Pancreas (tissue), 10 donors: ENCODE measurements around the gene ZNF274. TPM values are rescaled to one million over a fixed set of nuclear protein-coding genes. Genes with fewer than 3 reads are reported as not detected.
A peak's percentile ranks its signal among the peaks of the same experiment; 100 is the strongest.

Experiments used
- ATAC-seq, 4 donors: fragments of 200-7000 bp; cut with Tn5 transposase; one replicate each; pipeline versions ENCODE4 v1.8.0 to v1.9.1; 2020; ENCODE audit warnings: mild to moderate bottlenecking in 4 of 4, moderate library complexity in 4 of 4
- DNase-seq, 6 donors: peaks; one replicate each; pipeline ENCODE4 v3.0.0-alpha.2; 2020
- FAIRE-seq: peaks from 2 replicates; lab custom pipeline; 2012; peaks lifted over from hg19 to GRCh38; lab: Jason Lieb, UNC
- H3K27ac ChIP-seq, 4 donors: fragments of 200-600 bp; sonication (generic); 1 replicate in 3 of 4; 2 replicates in 1 of 4; pipeline versions ENCODE4 v1.5.0 to v1.8.0; 2020
- H3K27me3 ChIP-seq, 4 donors: fragments of 200-600 bp; one replicate each; pipeline ENCODE4 v1.8.0; 2021
- H3K36me3 ChIP-seq, 3 donors: fragments of 200-600 bp; sonication (generic) in 1 of 3; one replicate each; pipeline versions ENCODE4 v1.5.0 to v1.8.0; 2020 to 2021
- H3K4me1 ChIP-seq, 3 donors: fragments of 200-600 bp; one replicate each; pipeline ENCODE4 v1.8.0; 2021
- H3K4me3 ChIP-seq, 4 donors: fragments of 200-600 bp; sonication (generic) in 2 of 4; one replicate each; pipeline versions ENCODE4 v1.5.0 to v1.8.0; 2020 to 2021
- H3K9me3 ChIP-seq, 4 donors: fragments of 200-600 bp; one replicate each; pipeline ENCODE4 v1.8.0; 2021
- WGBS, 2 donors: extraction: QIAGEN DNeasy Blood & Tissue Kit; methylation state at CpG; one replicate each; pipeline ENCODE4 v1.1.7; 2013; 5-methylcytosine and 5-hydroxymethylcytosine counted together
- intact Hi-C, 3 donors: fragments of 100-400 bp; cut with DNase I; formaldehyde crosslinking; loops; one replicate each; pipeline versions ENCODE4 v1.11.1 to v1.14.2; 2022
- polyA plus RNA-seq, 2 donors: library from polyadenylated mRNA; stranded (reverse); fragments of 200-250 nt; gene quantifications; one replicate each; pipeline ENCODE4 v1.2.3, GENCODE V29; 2013
- total RNA-seq, 6 donors: library from RNA; stranded (reverse); fragmentation: NEBNext Ultra II Directional in 4 of 6; extraction: Animal tissue kit (Norgen Biotek cat#: 25700) in 4 of 6; gene quantifications; one replicate each; pipeline versions ENCODE4 v1.2.1 to v1.2.4, GENCODE V29; 2021 to 2023
- TF ChIP-seq, protein P1 (sequence below), 4 donors: fragments of 200-600 bp; sonication (generic) in 3 of 4; IDR thresholded peaks; one replicate each; pipeline versions ENCODE4 v1.5.0 to v1.8.0; 2021; ENCODE audit warnings: antibody characterized with exemption in 4 of 4
- donor health status: healthy with polysubstance abuse.
- donor health status: DM: no; HTN: no; CAD: no; lungs with moderate emphysema.
- donor health status: DM: no; HTN: no; CAD: no.
- donor health status: control.
- donor health status: control.
- donor health status: Bipolar disorder and iron deficiency.
- donor health status: DM: yes; HTN: yes; CAD: no.
- donor health status: DM: no; HTN: no; CAD: no.
- donor health status: DM: no; HTN: no; CAD: no.
- donor health status: DM: yes; HTN: yes; CAD: no.

The ZNF274 gene
- total and polyA plus RNA-seq, 8 donors, result 6.4 to 15.1 (median 8.0) TPM

DNA sequence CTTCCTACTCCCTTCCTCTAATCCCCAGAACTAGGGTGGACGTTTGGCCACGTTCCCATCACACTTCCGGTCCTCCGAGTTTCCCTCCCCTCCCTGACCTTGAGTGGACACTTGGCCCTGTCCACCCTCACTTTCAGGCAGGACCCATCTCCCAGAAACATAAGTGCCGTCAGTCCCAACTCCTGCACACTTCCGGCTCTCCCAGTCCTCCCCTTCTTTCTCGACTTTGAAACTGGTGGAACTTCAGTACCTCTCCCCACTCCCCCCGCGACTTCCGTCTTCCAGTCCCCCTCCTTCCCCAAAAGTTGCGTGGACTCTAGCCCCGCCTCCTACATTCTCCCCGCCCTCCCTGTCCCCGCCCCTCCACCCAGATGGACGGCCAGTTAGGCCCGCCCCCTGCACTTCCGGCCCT lies 278 bp upstream of the ZNF274 start:
- Histone ChIP-seq H3K27ac (peak overlapping the region; percentile 84 to 99 (median 98)), H3K27me3 (no peaks in the 10 kb centered on the region), H3K36me3 (peaks cover 5 to 25% (median 8%) of the 10 kb centered on the region in 3 donors), H3K4me1 (peaks cover 0 to 3% (median 0%) of the 10 kb centered on the region in 3 donors), H3K9me3 (peaks cover 0 to 22% (median 1%) of the 10 kb centered on the region in 4 donors), H3K4me3 (peak overlapping the region in 3 of 4 donors; percentile 16 to 93 (median 74))
- TF ChIP-seq, protein P1, sequence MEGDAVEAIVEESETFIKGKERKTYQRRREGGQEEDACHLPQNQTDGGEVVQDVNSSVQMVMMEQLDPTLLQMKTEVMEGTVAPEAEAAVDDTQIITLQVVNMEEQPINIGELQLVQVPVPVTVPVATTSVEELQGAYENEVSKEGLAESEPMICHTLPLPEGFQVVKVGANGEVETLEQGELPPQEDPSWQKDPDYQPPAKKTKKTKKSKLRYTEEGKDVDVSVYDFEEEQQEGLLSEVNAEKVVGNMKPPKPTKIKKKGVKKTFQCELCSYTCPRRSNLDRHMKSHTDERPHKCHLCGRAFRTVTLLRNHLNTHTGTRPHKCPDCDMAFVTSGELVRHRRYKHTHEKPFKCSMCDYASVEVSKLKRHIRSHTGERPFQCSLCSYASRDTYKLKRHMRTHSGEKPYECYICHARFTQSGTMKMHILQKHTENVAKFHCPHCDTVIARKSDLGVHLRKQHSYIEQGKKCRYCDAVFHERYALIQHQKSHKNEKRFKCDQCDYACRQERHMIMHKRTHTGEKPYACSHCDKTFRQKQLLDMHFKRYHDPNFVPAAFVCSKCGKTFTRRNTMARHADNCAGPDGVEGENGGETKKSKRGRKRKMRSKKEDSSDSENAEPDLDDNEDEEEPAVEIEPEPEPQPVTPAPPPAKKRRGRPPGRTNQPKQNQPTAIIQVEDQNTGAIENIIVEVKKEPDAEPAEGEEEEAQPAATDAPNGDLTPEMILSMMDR (IDR thresholded peaks at IDR 0.05), result no peak
- peak in 1 of 6 donors; percentile 93 for DNase-seq
- no peak for FAIRE-seq
- intact Hi-C loops, result no loop called here
- 4% methylated on average over 17 of the region's 17 CpGs for WGBS, 2 donors
- peak in 1 of 4 donors; percentile 92 for ATAC-seq

GRCh38 chr19:58183817-58184215 lies 955 bp downstream of the ZNF274 start:
- Histone ChIP-seq H3K27ac (peak overlapping the region; percentile 84 to 99 (median 98)), H3K27me3 (no peaks in the 10 kb centered on the region), H3K36me3 (peaks cover 5 to 24% (median 12%) of the 10 kb centered on the region in 3 donors), H3K4me1 (peaks cover 0 to 3% (median 0%) of the 10 kb centered on the region in 3 donors), H3K4me3 (peak overlapping the region; percentile 74 to 93 (median 84)), H3K9me3 (peaks cover 0 to 22% (median 1%) of the 10 kb centered on the region in 4 donors)
- DNase-seq (no peak), FAIRE-seq (no peak), ATAC-seq (no peak)
- intact Hi-C loops, result no loop called here
- WGBS, 2 donors, result 15 to 17% methylated on average over 13 of the region's 13 CpGs
- TF ChIP-seq, protein P1 (IDR thresholded peaks at IDR 0.05), result no peak

- 79 to 81% methylated on average over 6 of the region's 6 CpGs for WGBS, 2 donors
- Histone ChIP-seq H3K27ac (no peak overlapping the region), H3K9me3 (peaks cover 0 to 60% (median 24%) of the 10 kb centered on the region in 4 donors), H3K27me3 (no peaks in the 10 kb centered on the region), H3K36me3 (peaks cover 3 to 77% (median 22%) of the 10 kb centered on the region in 3 donors), H3K4me1 (no peaks in the 10 kb centered on the region), H3K4me3 (no peak overlapping the region)
- ATAC-seq (no peak), FAIRE-seq (no peak), DNase-seq (no peak)
- TF ChIP-seq, protein P1 (IDR thresholded peaks at IDR 0.05), result no peak
- intact Hi-C loops, result loop anchor here in 1 of 3 donors (10.0 kb wide), 1 partner anchor 68 kb away; no protein-coding TSS in a partner anchor
Observed at GRCh38 chr19:58196901-58197616, 14.2 kb downstream of the ZNF274 start.

GRCh38 chr19:58203814-58204475 lies 21.1 kb downstream of the ZNF274 start:
- FAIRE-seq, result no peak
- TF ChIP-seq, protein P1 (IDR thresholded peaks at IDR 0.05), result no peak
- peaks cover 26 to 51% (median 32%) of the 10 kb centered on the region in 3 donors for H3K36me3 ChIP-seq

More at GRCh38 chr19:58203814-58204475, 21.1 kb downstream of the ZNF274 start:
- WGBS, 2 donors, result 16 to 18% methylated on average over 46 to 49 of the region's 49 CpGs
- Histone ChIP-seq H3K27me3 (no peaks in the 10 kb centered on the region), H3K4me1 (no peaks in the 10 kb centered on the region), H3K9me3 (peaks cover 0 to 79% (median 28%) of the 10 kb centered on the region in 4 donors), H3K4me3 (no peak overlapping the region), H3K27ac (no peak overlapping the region)
- intact Hi-C loops, result loop anchor here in 1 of 3 donors (10.0 kb wide), 1 partner anchor 61 kb away; no protein-coding TSS in a partner anchor
- DNase-seq (peak in 1 of 6 donors; percentile 42), ATAC-seq (no peak)
